HepG2 (cell line): ENCODE data around the gene FERMT2. TPM values are rescaled to one million over a fixed set of nuclear protein-coding genes. Genes with fewer than 3 reads are reported as not detected.

ENCODE experiments used
- ATAC-seq: fragments of 200-7000 bp; cut with Tn5 transposase; 3 replicates; pipeline ENCODE4 v1.9.1; 2020; ENCODE audit warnings: mild to moderate bottlenecking, moderate library complexity
- BruUV-seq: library from RNA; stranded (reverse); fragments of 400-500 nt; replicated peaks from 2 replicates; lab custom pipeline; 2021; lab: Mats Ljungman, UMichigan
- CTCF ChIA-PET: fragments of 300-600 bp; formaldehyde crosslinking; extraction: SDS; loops from one replicate; lab custom pipeline; 2021; ENCODE audit warnings: low total read pairs, inconsistent platforms, low intra/inter-chr PET ratio; lab: Yijun Ruan, JAX
- POLR2A ChIA-PET: fragments of 350-600 bp; sonication (Branson Sonifier 250); formaldehyde crosslinking; loops from one replicate; lab custom pipeline; 2020; ENCODE audit warnings: antibody characterized with exemption, inconsistent platforms; lab: Yijun Ruan, JAX
- DNase-seq: peaks from one replicate; pipeline ENCODE4 v3.0.0-alpha.2; 2015; ENCODE audit warnings: low spot score
- FAIRE-seq: peaks from 3 replicates; lab custom pipeline; 2011; peaks lifted over from hg19 to GRCh38; lab: Jason Lieb, UNC
- H2AFZ ChIP-seq: one replicate; pipeline ENCODE4 v1.6.1; 2011; ENCODE audit warnings: low read length, inconsistent platforms
- H3K27ac ChIP-seq: fragments of 300-600 bp; 3 replicates; pipeline ENCODE4 v1.8.0; 2011; ENCODE audit warnings: mixed run types, mild to moderate bottlenecking, mixed read lengths, low read length, inconsistent platforms; ENCODE audit not compliant: insufficient read depth; ENCODE audit errors: extremely low read length
- H3K27me3 ChIP-seq, 2 experiments: fragments of 200-600 bp in 1 of 2; 2 replicates in 1 of 2; 3 replicates in 1 of 2; pipeline versions ENCODE4 v1.6.0 to v1.8.0; 2011; ENCODE audit warnings: low read length in 2 of 2, mild to moderate bottlenecking in 2 of 2, moderate library complexity in 2 of 2, inconsistent platforms in 1 of 2; ENCODE audit not compliant: insufficient read depth in 2 of 2, control insufficient read depth in 1 of 2
- H3K36me3 ChIP-seq, 2 experiments: fragments of 200-600 bp in 1 of 2; replicated peaks in 1 of 2; 2 replicates in 1 of 2; 3 replicates in 1 of 2; pipeline versions ENCODE4 v1.5.1 to v1.8.0; 2011; ENCODE audit warnings: low read length in 2 of 2, inconsistent platforms in 1 of 2; ENCODE audit not compliant: insufficient read depth in 2 of 2, control insufficient read depth in 1 of 2
- H3K4me1 ChIP-seq: 2 replicates; pipeline ENCODE4 v1.5.1; 2012; ENCODE audit warnings: low read length, inconsistent platforms; ENCODE audit not compliant: insufficient read depth
- H3K4me2 ChIP-seq: 2 replicates; pipeline ENCODE4 v1.6.0; 2011; ENCODE audit warnings: low read depth, low read length, inconsistent platforms
- H3K4me3 ChIP-seq, 3 experiments: fragments of 200-600 bp in 1 of 3; sonication (generic), shearing (Covaris generic) in 1 of 3; replicated peaks in 1 of 3; 2 replicates each; pipeline ENCODE4 v1.5.1; 2011 to 2016; ENCODE audit warnings: low read length in 3 of 3, inconsistent platforms in 2 of 3, low read depth in 2 of 3, mild to moderate bottlenecking in 2 of 3, control low read depth in 1 of 3, mixed read lengths in 1 of 3; ENCODE audit not compliant: insufficient read depth in 1 of 3
- H3K79me2 ChIP-seq: one replicate; pipeline ENCODE4 v1.6.1; 2011; ENCODE audit warnings: low read length, inconsistent platforms; ENCODE audit not compliant: insufficient read depth
- H3K9ac ChIP-seq: 2 replicates; pipeline ENCODE4 v1.6.0; 2011; ENCODE audit warnings: mild to moderate bottlenecking, low read depth, low read length, inconsistent platforms; ENCODE audit not compliant: insufficient read depth
- H3K9me3 ChIP-seq: 2 replicates; pipeline ENCODE4 v1.5.1; 2012; ENCODE audit warnings: mild to moderate bottlenecking, low read length
- H4K20me1 ChIP-seq: 2 replicates; pipeline ENCODE4 v1.6.0; 2011; ENCODE audit warnings: inconsistent platforms, mild to moderate bottlenecking, low read length, moderate library complexity; ENCODE audit not compliant: insufficient read depth
- BRD4 ChIP-seq: sonication (generic); formaldehyde crosslinking; IDR thresholded peaks from 2 replicates; pipeline ENCODE4 v1.4.0; 2020; ENCODE audit warnings: missing genetic modification reagents
- EEA1 ChIP-seq: sonication (generic); formaldehyde crosslinking; IDR thresholded peaks from 2 replicates; pipeline ENCODE4 v1.5.1; 2020; ENCODE audit warnings: mild to moderate bottlenecking, missing genetic modification reagents, borderline replicate concordance
- HMGA1 ChIP-seq: sonication (generic); formaldehyde crosslinking; conservative IDR thresholded peaks from 2 replicates; pipeline ENCODE4 v1.4.0; 2020; ENCODE audit warnings: missing genetic modification reagents
- HNRNPLL ChIP-seq: fragments of 200-400 bp; formaldehyde crosslinking; IDR thresholded peaks from 2 replicates; pipeline ENCODE4 v1.6.1; 2017; ENCODE audit warnings: mild to moderate bottlenecking, low read depth, low read length; ENCODE audit not compliant: poor library complexity, severe bottlenecking
- MATR3 ChIP-seq: sonication (generic); formaldehyde crosslinking; IDR thresholded peaks from 2 replicates; pipeline ENCODE4 v1.4.0; 2020; ENCODE audit warnings: missing genetic modification reagents
- PHB2 ChIP-seq: fragments of 450-650 bp; IDR thresholded peaks from 2 replicates; pipeline ENCODE4 v1.6.1; 2018; ENCODE audit not compliant: partially characterized antibody
- PRMT3 ChIP-seq: sonication (generic); formaldehyde crosslinking; IDR thresholded peaks from 2 replicates; pipeline ENCODE4 v1.8.1; 2022; ENCODE audit warnings: low read depth, mild to moderate bottlenecking, moderate library complexity, missing genetic modification reagents, borderline replicate concordance
- RFX3 ChIP-seq: IDR thresholded peaks from 2 replicates; pipeline ENCODE4 v1.6.1; 2016; ENCODE audit warnings: missing biosample characterization, missing genetic modification reagents
- RNF2 ChIP-seq: fragments of 450-650 bp; conservative IDR thresholded peaks from 2 replicates; pipeline ENCODE4 v1.6.1; 2016; ENCODE audit warnings: low read depth
- RXRB ChIP-seq: IDR thresholded peaks from 2 replicates; pipeline ENCODE4 v1.6.1; 2016; ENCODE audit warnings: borderline replicate concordance, missing genetic modification reagents, missing compliant biosample characterization
- SMAD9 ChIP-seq: sonication (generic); formaldehyde crosslinking; IDR thresholded peaks from 2 replicates; pipeline ENCODE4 v1.5.1; 2020; ENCODE audit warnings: mild to moderate bottlenecking, missing genetic modification reagents
- TAF15 ChIP-seq: fragments of 200-400 bp; formaldehyde crosslinking; IDR thresholded peaks from one replicate; pipeline ENCODE4 v1.6.1; 2018; ENCODE audit warnings: mild to moderate bottlenecking, low read depth, low read length; ENCODE audit not compliant: poor library complexity, severe bottlenecking
- ZBTB42 ChIP-seq: sonication (generic); formaldehyde crosslinking; IDR thresholded peaks from 2 replicates; pipeline ENCODE4 v1.5.0; 2020; ENCODE audit warnings: mild to moderate bottlenecking, missing genetic modification reagents
- ZNF441 ChIP-seq: sonication (generic); formaldehyde crosslinking; IDR thresholded peaks from 2 replicates; pipeline ENCODE4 v1.7.0; 2021; ENCODE audit warnings: missing genetic modification reagents, borderline replicate concordance
- ZNF629 ChIP-seq: sonication (generic); formaldehyde crosslinking; conservative IDR thresholded peaks from 2 replicates; pipeline ENCODE4 v1.5.0; 2020; ENCODE audit warnings: missing genetic modification reagents
- ZNF709 ChIP-seq: sonication (generic); formaldehyde crosslinking; IDR thresholded peaks from 2 replicates; pipeline ENCODE4 v1.5.0; 2020; ENCODE audit warnings: mild to moderate bottlenecking, missing genetic modification reagents
- ZNF883 ChIP-seq: sonication (generic); formaldehyde crosslinking; IDR thresholded peaks from 2 replicates; pipeline ENCODE4 v1.5.1; 2020; ENCODE audit warnings: mild to moderate bottlenecking, missing genetic modification reagents; ENCODE audit errors: not compliant biosample characterization
- ZSCAN21 ChIP-seq: sonication (generic); formaldehyde crosslinking; IDR thresholded peaks from 2 replicates; pipeline ENCODE4 v1.8.0; 2022; ENCODE audit warnings: mild to moderate bottlenecking, missing genetic modification reagents, moderate library complexity, borderline replicate concordance
- WGBS: methylation state at CpG from one replicate; pipeline ENCODE4 v1.1.6; 2017; ENCODE audit warnings: low lambda C conversion rate; 5-methylcytosine and 5-hydroxymethylcytosine counted together
- in situ Hi-C: cut with HindIII; loops from 2 replicates; pipeline ENCODE4 v1.10.0; 2017; ENCODE audit warnings: low pct_unique_long_range_greater_than_20kb; ENCODE audit not compliant: extremely low pct_ligation_motif_present
- intact Hi-C: fragments of 100-400 bp; cut with micrococcal nuclease; formaldehyde crosslinking; loops from one replicate; pipeline ENCODE4 v1.10.0; 2022; ENCODE audit not compliant: unreplicated experiment
- polyA plus RNA-seq, 8 experiments: library from polyadenylated mRNA; depleted of rRNA in 3 of 8; stranded (reverse) in 7 of 8; unstranded in 1 of 8; fragments of >200 nt; fragmentation: Illumina TruSeq in 4 of 8; extraction: Trizol in 4 of 8; gene quantifications; 2 replicates each; pipeline versions ENCODE4 v1.2.1 to v1.2.3, GENCODE V29; 2011 to 2016; ENCODE audit warnings: low read depth in 4 of 8, missing spikeins in 1 of 8, mixed read lengths in 1 of 8; ENCODE audit not compliant: insufficient read depth in 1 of 8
- total RNA-seq, 5 experiments: library from RNA; depleted of rRNA; stranded (reverse); fragments of >200 nt; fragmentation: Illumina TruSeq; extraction: Trizol; gene quantifications; 2 replicates each; pipeline ENCODE4 v1.2.3, GENCODE V29; 2016; ENCODE audit warnings: low read depth in 1 of 5
- TF ChIP-seq, protein P1 (sequence below): sonication (generic); formaldehyde crosslinking; IDR thresholded peaks from 2 replicates; pipeline ENCODE4 v1.5.0; 2020; ENCODE audit warnings: mild to moderate bottlenecking, missing genetic modification reagents
- TF ChIP-seq, protein P2 (sequence below): sonication (generic); formaldehyde crosslinking; IDR thresholded peaks from 2 replicates; pipeline ENCODE4 v1.5.0; 2020; ENCODE audit warnings: mild to moderate bottlenecking, missing genetic modification reagents

FERMT2 gene
- total and polyA plus RNA-seq, 2 of the 13 experiments (the other 11 are each of a cell fraction or from before 2014, with no cell fraction given), result 36.2 to 60.4 TPM

DNA sequence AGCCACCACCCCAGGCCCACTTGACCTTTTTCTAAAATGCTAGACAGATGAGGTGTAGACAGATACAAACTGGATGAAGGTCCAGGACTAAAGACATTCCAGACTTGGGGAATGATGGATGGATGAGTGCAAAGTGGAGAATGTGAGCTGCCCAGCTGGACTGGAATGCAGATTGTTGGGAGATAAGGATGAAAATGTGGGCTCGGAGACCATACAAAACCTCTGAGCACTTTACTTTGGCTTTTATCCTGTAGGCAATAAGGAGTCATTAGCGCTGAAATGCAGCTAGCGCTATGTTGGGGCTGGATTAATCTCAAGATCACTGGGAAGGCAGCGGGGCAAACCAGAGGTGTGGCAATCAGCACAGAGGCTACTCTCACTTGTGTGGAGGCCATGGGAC is 94.7 kb downstream of the FERMT2 start:
- POLR2A ChIA-PET, result no interaction called here
- CTCF ChIA-PET, result no interaction called here
- Histone ChIP-seq H3K9me3 (no peaks in the 10 kb centered on the region), H2AFZ (no peak overlapping the region), H3K27ac (no peak overlapping the region), H3K9ac (no peak overlapping the region), H3K79me2 (no peaks in the 10 kb centered on the region), H3K4me1 (peaks cover 37% of the 10 kb centered on the region), H3K4me2 (no peak overlapping the region), H3K27me3 (no peaks in the 10 kb centered on the region), H3K36me3 (peaks cover 0 to 24% of the 10 kb centered on the region in 2 experiments; a peak in 4 of 5 replicates), H3K4me3 (no peak overlapping the region), H4K20me1 (no peaks in the 10 kb centered on the region)
- in situ Hi-C loops (no loop called here), intact Hi-C loops (no loop called here)
- ATAC-seq, result no peak
- BruUV-seq, result no TSS peak
- FAIRE-seq, result no peak
- no peak for DNase-seq
- TF ChIP-seq BRD4 (CRISPR knock-in tag), result no peak
- no peak for TF ChIP-seq PHB2
- TF ChIP-seq ZNF883 (CRISPR knock-in tag), result no peak
- TF ChIP-seq RFX3, result no peak
- TF ChIP-seq SMAD9 (CRISPR knock-in tag), result no peak
- no peak for TF ChIP-seq ZSCAN21 (CRISPR knock-in tag)
- no peak for TF ChIP-seq PRMT3 (CRISPR knock-in tag)
- no peak for TF ChIP-seq ZNF629 (CRISPR knock-in tag)
- no peak for TF ChIP-seq TAF15
- no peak for TF ChIP-seq HNRNPLL
- TF ChIP-seq MATR3 (CRISPR knock-in tag), result no peak
- no peak for TF ChIP-seq RXRB (CRISPR knock-in tag)
- no peak for TF ChIP-seq EEA1 (CRISPR knock-in tag)
- TF ChIP-seq ZBTB42, result no peak
- no peak for TF ChIP-seq HMGA1 (CRISPR knock-in tag)
- no peak for TF ChIP-seq ZNF709
- TF ChIP-seq, protein P1, sequence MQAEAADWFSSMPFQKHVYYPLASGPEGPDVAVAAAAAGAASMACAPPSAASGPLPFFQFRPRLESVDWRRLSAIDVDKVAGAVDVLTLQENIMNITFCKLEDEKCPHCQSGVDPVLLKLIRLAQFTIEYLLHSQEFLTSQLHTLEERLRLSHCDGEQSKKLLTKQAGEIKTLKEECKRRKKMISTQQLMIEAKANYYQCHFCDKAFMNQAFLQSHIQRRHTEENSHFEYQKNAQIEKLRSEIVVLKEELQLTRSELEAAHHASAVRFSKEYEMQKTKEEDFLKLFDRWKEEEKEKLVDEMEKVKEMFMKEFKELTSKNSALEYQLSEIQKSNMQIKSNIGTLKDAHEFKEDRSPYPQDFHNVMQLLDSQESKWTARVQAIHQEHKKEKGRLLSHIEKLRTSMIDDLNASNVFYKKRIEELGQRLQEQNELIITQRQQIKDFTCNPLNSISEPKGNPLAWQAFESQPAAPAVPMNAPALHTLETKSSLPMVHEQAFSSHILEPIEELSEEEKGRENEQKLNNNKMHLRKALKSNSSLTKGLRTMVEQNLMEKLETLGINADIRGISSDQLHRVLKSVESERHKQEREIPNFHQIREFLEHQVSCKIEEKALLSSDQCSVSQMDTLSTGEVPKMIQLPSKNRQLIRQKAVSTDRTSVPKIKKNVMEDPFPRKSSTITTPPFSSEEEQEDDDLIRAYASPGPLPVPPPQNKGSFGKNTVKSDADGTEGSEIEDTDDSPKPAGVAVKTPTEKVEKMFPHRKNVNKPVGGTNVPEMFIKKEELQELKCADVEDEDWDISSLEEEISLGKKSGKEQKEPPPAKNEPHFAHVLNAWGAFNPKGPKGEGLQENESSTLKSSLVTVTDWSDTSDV, result no peak
- no peak for TF ChIP-seq RNF2
- TF ChIP-seq, protein P2, sequence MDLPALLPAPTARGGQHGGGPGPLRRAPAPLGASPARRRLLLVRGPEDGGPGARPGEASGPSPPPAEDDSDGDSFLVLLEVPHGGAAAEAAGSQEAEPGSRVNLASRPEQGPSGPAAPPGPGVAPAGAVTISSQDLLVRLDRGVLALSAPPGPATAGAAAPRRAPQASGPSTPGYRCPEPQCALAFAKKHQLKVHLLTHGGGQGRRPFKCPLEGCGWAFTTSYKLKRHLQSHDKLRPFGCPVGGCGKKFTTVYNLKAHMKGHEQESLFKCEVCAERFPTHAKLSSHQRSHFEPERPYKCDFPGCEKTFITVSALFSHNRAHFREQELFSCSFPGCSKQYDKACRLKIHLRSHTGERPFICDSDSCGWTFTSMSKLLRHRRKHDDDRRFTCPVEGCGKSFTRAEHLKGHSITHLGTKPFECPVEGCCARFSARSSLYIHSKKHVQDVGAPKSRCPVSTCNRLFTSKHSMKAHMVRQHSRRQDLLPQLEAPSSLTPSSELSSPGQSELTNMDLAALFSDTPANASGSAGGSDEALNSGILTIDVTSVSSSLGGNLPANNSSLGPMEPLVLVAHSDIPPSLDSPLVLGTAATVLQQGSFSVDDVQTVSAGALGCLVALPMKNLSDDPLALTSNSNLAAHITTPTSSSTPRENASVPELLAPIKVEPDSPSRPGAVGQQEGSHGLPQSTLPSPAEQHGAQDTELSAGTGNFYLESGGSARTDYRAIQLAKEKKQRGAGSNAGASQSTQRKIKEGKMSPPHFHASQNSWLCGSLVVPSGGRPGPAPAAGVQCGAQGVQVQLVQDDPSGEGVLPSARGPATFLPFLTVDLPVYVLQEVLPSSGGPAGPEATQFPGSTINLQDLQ, result no peak
- TF ChIP-seq ZNF441 (CRISPR knock-in tag), result no peak
- WGBS, result 96% methylated on average over 4 of the region's 4 CpGs
